Dendritic cell treated with granulocyte-macrophage colony-stimulating factor and Interleukin-4, amounts not matched to agents 40 ng/mL and 50 ng/mL, for 4 days (primary cell): ENCODE results near the gene SERINC1.
A peak's percentile ranks its signal among the peaks of the same experiment; 100 is the strongest.

Experiments
- H3K27ac Mint-ChIP-seq: one replicate; pipeline ENCODE4 v1.8.0; 2022; ENCODE audit warnings: mild to moderate bottlenecking, mixed read lengths
- H3K27me3 Mint-ChIP-seq: one replicate; pipeline ENCODE4 v1.8.0; 2022; ENCODE audit warnings: mild to moderate bottlenecking, mixed read lengths
- H3K36me3 Mint-ChIP-seq: one replicate; pipeline ENCODE4 v1.8.0; 2022; ENCODE audit warnings: low read depth, mixed read lengths
- H3K4me1 Mint-ChIP-seq: one replicate; pipeline ENCODE4 v1.8.0; 2022; ENCODE audit warnings: low read depth, mixed read lengths
- H3K4me3 Mint-ChIP-seq: one replicate; pipeline ENCODE4 v1.8.0; 2022; ENCODE audit warnings: mild to moderate bottlenecking, moderate library complexity, mixed read lengths
- H3K9me3 Mint-ChIP-seq: one replicate; pipeline ENCODE4 v1.8.0; 2022; ENCODE audit warnings: mixed read lengths
- intact Hi-C: fragments of 100-400 bp; cut with micrococcal nuclease; formaldehyde crosslinking; loops from one replicate; pipeline ENCODE4 v1.15.0; 2022

The SERINC1 gene

GRCh38 chr6:122422614-122423267 lies 48.9 kb downstream of the SERINC1 start:
- Mint-ChIP-seq H3K4me1 (peaks cover 6% of the 10 kb centered on the region), H3K36me3 (peaks cover 56% of the 10 kb centered on the region), H3K9me3 (no peaks in the 10 kb centered on the region), H3K27me3 (no peaks in the 10 kb centered on the region), H3K27ac (no peak overlapping the region), H3K4me3 (no peak overlapping the region)
- intact Hi-C loops, result no loop called here

- Mint-ChIP-seq H3K4me1 (peaks cover 4% of the 10 kb centered on the region), H3K36me3 (peaks cover 55% of the 10 kb centered on the region), H3K4me3 (no peak overlapping the region), H3K27me3 (no peaks in the 10 kb centered on the region), H3K27ac (no peak overlapping the region), H3K9me3 (no peaks in the 10 kb centered on the region)
- intact Hi-C loops, result no loop called here
These were observed 49.6 kb downstream of the SERINC1 start for GRCh38 chr6:122422003-122422402.

GRCh38 chr6:122416825-122417224 lies 54.8 kb downstream of the SERINC1 start:
- H3K9me3 Mint-ChIP-seq, result no peaks in the 10 kb centered on the region
- H3K27ac Mint-ChIP-seq, result no peak overlapping the region
- intact Hi-C loops, result no loop called here
- no peak overlapping the region for H3K4me3 Mint-ChIP-seq
- no peaks in the 10 kb centered on the region for H3K4me1 Mint-ChIP-seq
- no peaks in the 10 kb centered on the region for H3K27me3 Mint-ChIP-seq
- H3K36me3 Mint-ChIP-seq, result peaks cover 49% of the 10 kb centered on the region

- no peak overlapping the region for H3K4me3 Mint-ChIP-seq
- no peaks in the 10 kb centered on the region for H3K9me3 Mint-ChIP-seq
- H3K27ac Mint-ChIP-seq, result no peak overlapping the region
- peaks cover 16% of the 10 kb centered on the region for H3K4me1 Mint-ChIP-seq
- intact Hi-C loops, result no loop called here
- no peaks in the 10 kb centered on the region for H3K27me3 Mint-ChIP-seq
- peaks cover 31% of the 10 kb centered on the region for H3K36me3 Mint-ChIP-seq
These were observed 59.6 kb downstream of the SERINC1 start for GRCh38 chr6:122412001-122412400.

- no peak overlapping the region for H3K27ac Mint-ChIP-seq
- H3K9me3 Mint-ChIP-seq, result no peaks in the 10 kb centered on the region
- no peak overlapping the region for H3K4me3 Mint-ChIP-seq
- H3K36me3 Mint-ChIP-seq, result peaks cover 14% of the 10 kb centered on the region
- H3K27me3 Mint-ChIP-seq, result no peaks in the 10 kb centered on the region
- intact Hi-C loops, result no loop called here
- H3K4me1 Mint-ChIP-seq, result peaks cover 28% of the 10 kb centered on the region
These were observed 62.7 kb downstream of the SERINC1 start for GRCh38 chr6:122408702-122409458.

- Mint-ChIP-seq H3K27me3 (no peaks in the 10 kb centered on the region), H3K27ac (no peak overlapping the region), H3K36me3 (peaks cover 8% of the 10 kb centered on the region), H3K4me1 (peaks cover 28% of the 10 kb centered on the region), H3K9me3 (no peaks in the 10 kb centered on the region), H3K4me3 (no peak overlapping the region)
- intact Hi-C loops, result no loop called here
These were observed 63.4 kb downstream of the SERINC1 start for GRCh38 chr6:122408240-122408639.

GRCh38 chr6:122407712-122408111 lies 63.9 kb downstream of the SERINC1 start:
- no peak overlapping the region for H3K4me3 Mint-ChIP-seq
- intact Hi-C loops, result no loop called here
- H3K4me1 Mint-ChIP-seq, result peaks cover 28% of the 10 kb centered on the region
- no peaks in the 10 kb centered on the region for H3K27me3 Mint-ChIP-seq
- H3K36me3 Mint-ChIP-seq, result peaks cover 6% of the 10 kb centered on the region
- no peak overlapping the region for H3K27ac Mint-ChIP-seq
- no peaks in the 10 kb centered on the region for H3K9me3 Mint-ChIP-seq

GRCh38 chr6:122406187-122406586 lies 65.4 kb downstream of the SERINC1 start:
- intact Hi-C loops, result no loop called here
- no peak overlapping the region for H3K4me3 Mint-ChIP-seq
- peaks cover 31% of the 10 kb centered on the region for H3K4me1 Mint-ChIP-seq
- no peaks in the 10 kb centered on the region for H3K9me3 Mint-ChIP-seq
- H3K36me3 Mint-ChIP-seq, result no peaks in the 10 kb centered on the region
- no peaks in the 10 kb centered on the region for H3K27me3 Mint-ChIP-seq
- H3K27ac Mint-ChIP-seq, result no peak overlapping the region

GRCh38 chr6:122405417-122405816 lies 66.2 kb downstream of the SERINC1 start:
- intact Hi-C loops, result no loop called here
- no peaks in the 10 kb centered on the region for H3K27me3 Mint-ChIP-seq

GRCh38 chr6:122404444-122404843 lies 67.2 kb downstream of the SERINC1 start:
- Mint-ChIP-seq H3K27me3 (no peaks in the 10 kb centered on the region), H3K4me3 (no peak overlapping the region), H3K36me3 (peaks cover 8% of the 10 kb centered on the region), H3K27ac (no peak overlapping the region), H3K4me1 (peaks cover 35% of the 10 kb centered on the region), H3K9me3 (no peaks in the 10 kb centered on the region)
- intact Hi-C loops, result no loop called here

More at GRCh38 chr6:122405417-122405816, 66.2 kb downstream of the SERINC1 start:
- H3K27ac Mint-ChIP-seq, result no peak overlapping the region
- H3K4me1 Mint-ChIP-seq, result peaks cover 35% of the 10 kb centered on the region
- H3K36me3 Mint-ChIP-seq, result no peaks in the 10 kb centered on the region
- H3K4me3 Mint-ChIP-seq, result no peak overlapping the region
- H3K9me3 Mint-ChIP-seq, result no peaks in the 10 kb centered on the region

- Mint-ChIP-seq H3K4me3 (no peak overlapping the region), H3K27ac (no peak overlapping the region), H3K36me3 (peaks cover 8% of the 10 kb centered on the region), H3K9me3 (no peaks in the 10 kb centered on the region), H3K27me3 (no peaks in the 10 kb centered on the region), H3K4me1 (peaks cover 16% of the 10 kb centered on the region)
- intact Hi-C loops, result no loop called here
These were observed 70.5 kb downstream of the SERINC1 start for GRCh38 chr6:122401104-122401503.

- Mint-ChIP-seq H3K36me3 (peaks cover 8% of the 10 kb centered on the region), H3K27ac (peak overlapping the region; percentile 88), H3K4me1 (peaks cover 13% of the 10 kb centered on the region), H3K9me3 (no peaks in the 10 kb centered on the region), H3K4me3 (peak overlapping the region; percentile 32), H3K27me3 (no peaks in the 10 kb centered on the region)
- intact Hi-C loops, result no loop called here
These were observed 71.0 kb downstream of the SERINC1 start for GRCh38 chr6:122400462-122401089.

- intact Hi-C loops, result no loop called here
These were observed 71.5 kb downstream of the SERINC1 start for GRCh38 chr6:122400121-122400450.

GRCh38 chr6:122399348-122400120 lies 72.1 kb downstream of the SERINC1 start, which contains the start of gene HSF2:
Gene HSF2 (plus strand): TSS chr6:122399652. CDS start chr6:122399738, 86 bp downstream.
- Mint-ChIP-seq H3K4me1 (peaks cover 13% of the 10 kb centered on the region), H3K4me3 (peak within 1 kb of the TSS; percentile 97)
- intact Hi-C loops, result loop anchor here (1.0 to 10.0 kb wide), 2 partner anchors 72 to 385 kb away; partner anchors contain the start of genes SERINC1 and SMPDL3A

More at GRCh38 chr6:122400121-122400450, 71.5 kb downstream of the SERINC1 start:
- Mint-ChIP-seq H3K36me3 (peaks cover 8% of the 10 kb centered on the region), H3K27ac (peak overlapping the region; percentile 88), H3K9me3 (no peaks in the 10 kb centered on the region), H3K4me1 (peaks cover 13% of the 10 kb centered on the region), H3K4me3 (peak overlapping the region; percentile 97), H3K27me3 (no peaks in the 10 kb centered on the region)

More at GRCh38 chr6:122399348-122400120, 72.1 kb downstream of the SERINC1 start, which contains the start of gene HSF2:
- H3K27ac Mint-ChIP-seq, result peak within 1 kb of the TSS; percentile 88
- no peaks in the 10 kb centered on the region for H3K9me3 Mint-ChIP-seq
- peaks cover 8% of the 10 kb centered on the region for H3K36me3 Mint-ChIP-seq
- H3K27me3 Mint-ChIP-seq, result no peaks in the 10 kb centered on the region
